Measurements from ENCODE around the gene XCL1. TPM values are rescaled to one million over a fixed set of nuclear protein-coding genes. Genes with fewer than 3 reads are reported as not detected.
A peak's percentile ranks its signal among the peaks of the same experiment; 100 is the strongest.
"Not testable (repeated sequence)": the region's sequence is repeated elsewhere in the genome, so short reads cannot be mapped to it uniquely, and the experiment has no call there.

The XCL1 gene
- total RNA-seq, 1 experiment from 2014 or later, result not detected

GRCh38 chr1:168545678-168546552, 30.5 kb upstream of the XCL1 start:
- TF ChIP-seq CTCF (conservative IDR thresholded peaks at IDR 0.05; ENCODE audit: low read depth, low read length), result peak; percentile 56
- CTCF ChIA-PET; H3K36me3 ChIP-seq (ENCODE audit: insufficient read depth, low read length, poor library complexity, severe bottlenecking); POLR2A ChIA-PET (ENCODE audit: low non-redundant PET); H3K4me1 ChIP-seq (ENCODE audit: insufficient read depth, low read length, poor library complexity, severe bottlenecking); H3K4me3 ChIP-seq (ENCODE audit: low read depth, low read length, poor library complexity, severe bottlenecking); H3K9me3 ChIP-seq (ENCODE audit: low read depth, low read length, poor library complexity, severe bottlenecking); BruUV-seq (replicated peaks); H3K27ac ChIP-seq (ENCODE audit: low read depth, low read length, poor library complexity, severe bottlenecking); H3K27me3 ChIP-seq (replicated peaks; ENCODE audit: insufficient read depth, low read depth, low read length, poor library complexity): not testable (repeated sequence)
- intact Hi-C loops (cut with micrococcal nuclease; ENCODE audit: unreplicated experiment), result loop anchor here (5.0 kb wide), 1 partner anchor 801 kb away; no protein-coding TSS in a partner anchor
- DNase-seq (ENCODE audit: low spot score), result peak; percentile 63

- BruUV-seq (replicated peaks); H3K9me3 ChIP-seq (ENCODE audit: low read depth, low read length, poor library complexity, severe bottlenecking); H3K4me3 ChIP-seq (ENCODE audit: low read depth, low read length, poor library complexity, severe bottlenecking); H3K27ac ChIP-seq (ENCODE audit: low read depth, low read length, poor library complexity, severe bottlenecking); H3K4me1 ChIP-seq (ENCODE audit: insufficient read depth, low read length, poor library complexity, severe bottlenecking); H3K36me3 ChIP-seq (ENCODE audit: insufficient read depth, low read length, poor library complexity, severe bottlenecking); CTCF ChIA-PET; POLR2A ChIA-PET (ENCODE audit: low non-redundant PET); H3K27me3 ChIP-seq (replicated peaks; ENCODE audit: insufficient read depth, low read depth, low read length, poor library complexity); DNase-seq (ENCODE audit: low spot score): not testable (repeated sequence)
- intact Hi-C loops (cut with micrococcal nuclease; ENCODE audit: unreplicated experiment), result loop anchor here (5.0 kb wide), 1 partner anchor 801 kb away; no protein-coding TSS in a partner anchor
These were observed 29.9 kb upstream of the XCL1 start for GRCh38 chr1:168546553-168546895.

GRCh38 chr1:168550971-168551370, 25.4 kb upstream of the XCL1 start:
- Histone ChIP-seq H3K9me3 (ENCODE audit: low read depth, low read length, poor library complexity, severe bottlenecking) (no peaks in the 10 kb centered on the region), H3K27me3 (replicated peaks; ENCODE audit: insufficient read depth, low read depth, low read length, poor library complexity) (no peaks in the 10 kb centered on the region), H3K27ac (ENCODE audit: low read depth, low read length, poor library complexity, severe bottlenecking) (no peak overlapping the region), H3K36me3 (ENCODE audit: insufficient read depth, low read length, poor library complexity, severe bottlenecking) (no peaks in the 10 kb centered on the region), H3K4me1 (ENCODE audit: insufficient read depth, low read length, poor library complexity, severe bottlenecking) (no peaks in the 10 kb centered on the region), H3K4me3 (ENCODE audit: low read depth, low read length, poor library complexity, severe bottlenecking) (no peak overlapping the region)
- intact Hi-C loops (cut with micrococcal nuclease; ENCODE audit: unreplicated experiment), result no loop called here
- no peak for TF ChIP-seq CTCF (conservative IDR thresholded peaks at IDR 0.05; ENCODE audit: low read depth, low read length)
- no peak for TF ChIP-seq EZH2 (IDR thresholded peaks at IDR 0.05; ENCODE audit: borderline replicate concordance, low read depth, low read length, poor library complexity, severe bottlenecking)
- ChIA-PET CTCF (no interaction called here), POLR2A (ENCODE audit: low non-redundant PET) (no interaction called here)
- BruUV-seq (replicated peaks), result no TSS peak
- no peak for DNase-seq (ENCODE audit: low spot score)

GRCh38 chr1:168551688-168552087, 24.7 kb upstream of the XCL1 start:
- H3K4me1 ChIP-seq (ENCODE audit: insufficient read depth, low read length, poor library complexity, severe bottlenecking), result no peaks in the 10 kb centered on the region
- no peak for TF ChIP-seq CTCF (conservative IDR thresholded peaks at IDR 0.05; ENCODE audit: low read depth, low read length)
- TF ChIP-seq EZH2 (IDR thresholded peaks at IDR 0.05; ENCODE audit: borderline replicate concordance, low read depth, low read length, poor library complexity, severe bottlenecking), result no peak
- H3K4me3 ChIP-seq (ENCODE audit: low read depth, low read length, poor library complexity, severe bottlenecking), result no peak overlapping the region
- intact Hi-C loops (cut with micrococcal nuclease; ENCODE audit: unreplicated experiment), result no loop called here
- H3K36me3 ChIP-seq (ENCODE audit: insufficient read depth, low read length, poor library complexity, severe bottlenecking), result no peaks in the 10 kb centered on the region
- no peaks in the 10 kb centered on the region for H3K27me3 ChIP-seq (replicated peaks; ENCODE audit: insufficient read depth, low read depth, low read length, poor library complexity)
- ChIA-PET POLR2A (ENCODE audit: low non-redundant PET) (no interaction called here), CTCF (no interaction called here)
- no TSS peak for BruUV-seq (replicated peaks)
- no peak overlapping the region for H3K27ac ChIP-seq (ENCODE audit: low read depth, low read length, poor library complexity, severe bottlenecking)
- no peak for DNase-seq (ENCODE audit: low spot score)
- no peaks in the 10 kb centered on the region for H3K9me3 ChIP-seq (ENCODE audit: low read depth, low read length, poor library complexity, severe bottlenecking)

Data from A673 (cell line).